ENCODE results near the gene SLC39A12.
"Not testable (repeated sequence)": the region's sequence is repeated elsewhere in the genome, so short reads cannot be mapped to it uniquely, and the experiment has no call there.

SLC39A12 gene

DNA sequence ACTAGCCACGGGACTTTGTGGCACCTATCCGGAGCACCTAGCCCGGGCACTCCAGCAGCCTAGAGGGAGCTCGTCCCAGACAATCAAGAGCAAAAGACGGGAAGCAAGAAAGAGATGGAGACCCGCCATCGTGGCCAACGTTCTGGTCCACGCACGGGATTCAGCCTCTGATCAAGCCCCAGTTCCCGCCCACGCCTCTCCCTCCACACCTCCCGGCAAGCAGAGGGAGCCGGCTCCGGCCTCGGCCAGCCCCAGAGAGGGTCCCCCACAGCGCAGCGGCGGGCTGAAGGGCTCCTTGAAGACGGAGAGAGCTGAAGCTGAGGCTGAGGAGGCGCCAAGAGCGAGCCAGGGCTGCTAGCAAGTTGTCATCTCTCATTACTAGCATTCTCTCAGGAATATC lies 992 bp upstream of the SLC39A12 start:
- TF ChIP-seq ZC3H10 (CRISPR knock-in tag; IDR thresholded peaks at IDR 0.05) (no peak), OSR1 (CRISPR knock-in tag; IDR thresholded peaks at IDR 0.05) (no peak), ESRRG (CRISPR knock-in tag; IDR thresholded peaks at IDR 0.05) (no peak), RARB (CRISPR knock-in tag; IDR thresholded peaks at IDR 0.05) (no peak), ZNF565 (CRISPR knock-in tag; conservative IDR thresholded peaks at IDR 0.05; ENCODE audit: low read depth) (no peak), TOX (CRISPR knock-in tag; IDR thresholded peaks at IDR 0.05; ENCODE audit: borderline replicate concordance) (no peak), ZNF8 (CRISPR knock-in tag; IDR thresholded peaks at IDR 0.05) (no peak), ARNTL (CRISPR knock-in tag; IDR thresholded peaks at IDR 0.05; ENCODE audit: borderline replicate concordance, low read depth) (no peak), SNAI2 (CRISPR knock-in tag; IDR thresholded peaks at IDR 0.05) (no peak), GLIS3 (CRISPR knock-in tag; IDR thresholded peaks at IDR 0.05) (no peak), ZFP3 (CRISPR knock-in tag; IDR thresholded peaks at IDR 0.05) (no peak)
- TF ChIP-seq, protein P1, sequence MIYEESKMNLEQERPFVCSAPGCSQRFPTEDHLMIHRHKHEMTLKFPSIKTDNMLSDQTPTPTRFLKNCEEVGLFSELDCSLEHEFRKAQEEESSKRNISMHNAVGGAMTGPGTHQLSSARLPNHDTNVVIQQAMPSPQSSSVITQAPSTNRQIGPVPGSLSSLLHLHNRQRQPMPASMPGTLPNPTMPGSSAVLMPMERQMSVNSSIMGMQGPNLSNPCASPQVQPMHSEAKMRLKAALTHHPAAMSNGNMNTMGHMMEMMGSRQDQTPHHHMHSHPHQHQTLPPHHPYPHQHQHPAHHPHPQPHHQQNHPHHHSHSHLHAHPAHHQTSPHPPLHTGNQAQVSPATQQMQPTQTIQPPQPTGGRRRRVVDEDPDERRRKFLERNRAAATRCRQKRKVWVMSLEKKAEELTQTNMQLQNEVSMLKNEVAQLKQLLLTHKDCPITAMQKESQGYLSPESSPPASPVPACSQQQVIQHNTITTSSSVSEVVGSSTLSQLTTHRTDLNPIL (CRISPR knock-in tag; IDR thresholded peaks at IDR 0.05; ENCODE audit: low read depth) = no peak
- TF ChIP-seq, protein P2, sequence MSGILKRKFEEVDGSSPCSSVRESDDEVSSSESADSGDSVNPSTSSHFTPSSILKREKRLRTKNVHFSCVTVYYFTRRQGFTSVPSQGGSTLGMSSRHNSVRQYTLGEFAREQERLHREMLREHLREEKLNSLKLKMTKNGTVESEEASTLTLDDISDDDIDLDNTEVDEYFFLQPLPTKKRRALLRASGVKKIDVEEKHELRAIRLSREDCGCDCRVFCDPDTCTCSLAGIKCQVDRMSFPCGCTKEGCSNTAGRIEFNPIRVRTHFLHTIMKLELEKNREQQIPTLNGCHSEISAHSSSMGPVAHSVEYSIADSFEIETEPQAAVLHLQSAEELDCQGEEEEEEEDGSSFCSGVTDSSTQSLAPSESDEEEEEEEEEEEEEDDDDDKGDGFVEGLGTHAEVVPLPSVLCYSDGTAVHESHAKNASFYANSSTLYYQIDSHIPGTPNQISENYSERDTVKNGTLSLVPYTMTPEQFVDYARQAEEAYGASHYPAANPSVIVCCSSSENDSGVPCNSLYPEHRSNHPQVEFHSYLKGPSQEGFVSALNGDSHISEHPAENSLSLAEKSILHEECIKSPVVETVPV (CRISPR knock-in tag; IDR thresholded peaks at IDR 0.05) = no peak
- no peak for ATAC-seq

DNA sequence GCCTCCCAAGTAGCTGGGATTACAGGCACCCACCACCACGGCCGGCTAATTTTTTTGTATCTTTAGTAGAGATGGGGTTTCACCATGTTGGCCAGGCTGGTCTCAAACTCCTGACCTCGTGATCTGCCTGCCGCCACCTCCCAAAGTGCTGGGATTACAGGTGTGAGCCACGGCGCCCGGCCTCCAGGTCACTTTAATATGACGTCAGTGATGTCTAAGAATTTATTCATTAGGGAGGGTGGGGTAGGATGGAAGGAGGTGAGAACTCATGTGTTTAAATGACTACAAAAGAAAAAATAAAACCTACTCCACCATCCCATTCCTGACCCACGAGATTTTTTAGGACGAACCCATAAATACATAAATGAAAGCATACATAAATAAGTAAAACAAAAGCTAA lies 2.7 kb downstream of the SLC39A12 start:
- not testable (repeated sequence) for ATAC-seq

DNA sequence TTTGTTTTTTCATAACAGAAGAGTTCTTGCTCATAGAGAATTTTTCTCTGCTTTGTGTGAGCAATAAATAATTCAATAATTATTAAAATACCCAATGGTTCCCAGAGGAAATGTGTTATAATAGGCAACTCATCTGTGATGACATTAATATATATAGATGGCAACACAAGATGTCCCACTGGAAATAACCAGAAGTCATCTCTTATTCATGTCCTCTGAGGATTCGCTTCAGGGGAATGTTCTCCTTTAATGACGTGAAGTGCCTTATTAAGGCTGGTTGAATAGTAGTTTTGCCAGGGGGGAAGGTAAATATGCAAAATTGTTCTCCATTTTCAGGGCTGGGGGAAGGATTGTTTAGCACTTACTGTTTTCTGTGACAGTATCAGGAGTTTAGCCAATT lies 3.1 kb downstream of the SLC39A12 start:
- ATAC-seq = no peak
- TF ChIP-seq RARB (CRISPR knock-in tag; IDR thresholded peaks at IDR 0.05) (no peak), ZNF565 (CRISPR knock-in tag; conservative IDR thresholded peaks at IDR 0.05; ENCODE audit: low read depth) (no peak), ZFP30 (CRISPR knock-in tag; IDR thresholded peaks at IDR 0.05) (no peak), GLIS3 (CRISPR knock-in tag; IDR thresholded peaks at IDR 0.05) (no peak), BACH2 (CRISPR knock-in tag; IDR thresholded peaks at IDR 0.05; ENCODE audit: borderline replicate concordance) (no peak), ARNTL (CRISPR knock-in tag; IDR thresholded peaks at IDR 0.05; ENCODE audit: borderline replicate concordance, low read depth) (no peak), OSR1 (CRISPR knock-in tag; IDR thresholded peaks at IDR 0.05) (no peak), ZNF8 (CRISPR knock-in tag; IDR thresholded peaks at IDR 0.05) (no peak), TCF4 (CRISPR knock-in tag; IDR thresholded peaks at IDR 0.05; ENCODE audit: borderline replicate concordance) (no peak), CSDC2 (CRISPR knock-in tag; IDR thresholded peaks at IDR 0.05) (no peak), ZNF70 (CRISPR knock-in tag; IDR thresholded peaks at IDR 0.05) (no peak)
- TF ChIP-seq, protein P2 (CRISPR knock-in tag; IDR thresholded peaks at IDR 0.05) = no peak
- TF ChIP-seq, protein P3, sequence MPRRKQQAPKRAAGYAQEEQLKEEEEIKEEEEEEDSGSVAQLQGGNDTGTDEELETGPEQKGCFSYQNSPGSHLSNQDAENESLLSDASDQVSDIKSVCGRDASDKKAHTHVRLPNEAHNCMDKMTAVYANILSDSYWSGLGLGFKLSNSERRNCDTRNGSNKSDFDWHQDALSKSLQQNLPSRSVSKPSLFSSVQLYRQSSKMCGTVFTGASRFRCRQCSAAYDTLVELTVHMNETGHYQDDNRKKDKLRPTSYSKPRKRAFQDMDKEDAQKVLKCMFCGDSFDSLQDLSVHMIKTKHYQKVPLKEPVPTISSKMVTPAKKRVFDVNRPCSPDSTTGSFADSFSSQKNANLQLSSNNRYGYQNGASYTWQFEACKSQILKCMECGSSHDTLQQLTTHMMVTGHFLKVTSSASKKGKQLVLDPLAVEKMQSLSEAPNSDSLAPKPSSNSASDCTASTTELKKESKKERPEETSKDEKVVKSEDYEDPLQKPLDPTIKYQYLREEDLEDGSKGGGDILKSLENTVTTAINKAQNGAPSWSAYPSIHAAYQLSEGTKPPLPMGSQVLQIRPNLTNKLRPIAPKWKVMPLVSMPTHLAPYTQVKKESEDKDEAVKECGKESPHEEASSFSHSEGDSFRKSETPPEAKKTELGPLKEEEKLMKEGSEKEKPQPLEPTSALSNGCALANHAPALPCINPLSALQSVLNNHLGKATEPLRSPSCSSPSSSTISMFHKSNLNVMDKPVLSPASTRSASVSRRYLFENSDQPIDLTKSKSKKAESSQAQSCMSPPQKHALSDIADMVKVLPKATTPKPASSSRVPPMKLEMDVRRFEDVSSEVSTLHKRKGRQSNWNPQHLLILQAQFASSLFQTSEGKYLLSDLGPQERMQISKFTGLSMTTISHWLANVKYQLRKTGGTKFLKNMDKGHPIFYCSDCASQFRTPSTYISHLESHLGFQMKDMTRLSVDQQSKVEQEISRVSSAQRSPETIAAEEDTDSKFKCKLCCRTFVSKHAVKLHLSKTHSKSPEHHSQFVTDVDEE (CRISPR knock-in tag; IDR thresholded peaks at IDR 0.05) = no peak
- TF ChIP-seq, protein P4, sequence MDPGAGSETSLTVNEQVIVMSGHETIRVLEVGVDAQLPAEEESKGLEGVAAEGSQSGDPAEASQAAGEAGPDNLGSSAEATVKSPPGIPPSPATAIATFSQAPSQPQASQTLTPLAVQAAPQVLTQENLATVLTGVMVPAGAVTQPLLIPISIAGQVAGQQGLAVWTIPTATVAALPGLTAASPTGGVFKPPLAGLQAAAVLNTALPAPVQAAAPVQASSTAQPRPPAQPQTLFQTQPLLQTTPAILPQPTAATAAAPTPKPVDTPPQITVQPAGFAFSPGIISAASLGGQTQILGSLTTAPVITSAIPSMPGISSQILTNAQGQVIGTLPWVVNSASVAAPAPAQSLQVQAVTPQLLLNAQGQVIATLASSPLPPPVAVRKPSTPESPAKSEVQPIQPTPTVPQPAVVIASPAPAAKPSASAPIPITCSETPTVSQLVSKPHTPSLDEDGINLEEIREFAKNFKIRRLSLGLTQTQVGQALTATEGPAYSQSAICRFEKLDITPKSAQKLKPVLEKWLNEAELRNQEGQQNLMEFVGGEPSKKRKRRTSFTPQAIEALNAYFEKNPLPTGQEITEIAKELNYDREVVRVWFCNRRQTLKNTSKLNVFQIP (CRISPR knock-in tag; IDR thresholded peaks at IDR 0.05; ENCODE audit: borderline replicate concordance, low read depth) = no peak

DNA sequence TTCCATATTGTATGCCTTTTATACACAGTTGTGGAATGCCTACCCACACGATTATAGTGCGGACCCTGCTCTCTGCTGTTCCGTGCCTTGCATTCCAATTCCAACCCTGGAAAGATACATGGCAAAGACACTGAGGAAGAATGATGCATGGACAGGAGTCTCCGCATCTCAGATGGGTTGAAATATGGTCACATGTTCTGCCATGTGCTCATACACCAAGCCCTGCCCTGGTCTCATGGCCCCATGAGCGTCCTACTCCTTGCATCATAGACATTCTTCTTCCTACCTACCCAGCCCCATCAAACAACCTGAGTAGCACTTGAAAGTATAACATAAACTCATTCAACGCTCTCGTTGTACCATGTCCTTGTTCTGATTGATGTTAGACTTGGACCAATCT lies 6.3 kb downstream of the SLC39A12 start:
- ATAC-seq = no peak
- TF ChIP-seq ISL1 (CRISPR knock-in tag; IDR thresholded peaks at IDR 0.05) (no peak), PPARA (CRISPR knock-in tag; IDR thresholded peaks at IDR 0.05; ENCODE audit: borderline replicate concordance) (no peak), ZNF8 (CRISPR knock-in tag; IDR thresholded peaks at IDR 0.05) (no peak), CSDC2 (CRISPR knock-in tag; IDR thresholded peaks at IDR 0.05) (no peak)
- TF ChIP-seq, protein P2 (CRISPR knock-in tag; IDR thresholded peaks at IDR 0.05) = no peak
- TF ChIP-seq, protein P3 (CRISPR knock-in tag; IDR thresholded peaks at IDR 0.05) = no peak
